ENCODE data around the gene SMPDL3A. TPM values are rescaled to one million over a fixed set of nuclear protein-coding genes. Genes with fewer than 3 reads are reported as not detected.

SMPDL3A gene
- total RNA-seq, 2 experiments from 2014 or later = 0.19 TPM; not detected in 1

GRCh38 chr6:122839472-122839871, 50.4 kb downstream of the SMPDL3A start:
- ChIA-PET POLR2A (no interaction called here), CTCF (interaction anchor here (0.7 to 1.1 kb wide), 2 partner anchors 108 to 110 kb away, joined by 3 read pairs; no protein-coding TSS in a partner anchor)

DNA sequence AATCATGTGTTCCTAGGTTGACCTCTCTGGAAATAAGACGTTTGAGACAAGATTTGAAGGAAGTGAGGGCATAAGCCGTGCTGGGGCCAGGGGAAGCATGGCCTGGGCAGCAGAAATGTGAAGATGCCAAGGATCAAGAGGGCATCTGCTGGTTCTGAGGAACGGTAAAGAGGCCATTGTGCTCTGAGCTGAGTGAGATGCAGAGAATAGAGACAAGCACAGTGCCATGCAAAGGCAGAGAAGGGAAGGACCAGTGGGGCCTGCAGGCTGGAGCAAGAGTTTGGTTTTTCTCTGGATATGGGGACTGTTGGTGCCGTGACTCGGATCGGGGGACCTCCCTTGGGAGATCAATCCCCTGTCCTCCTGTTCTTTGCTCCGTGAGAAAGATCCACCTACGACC, 50.8 kb downstream of the SMPDL3A start:
- ChIA-PET CTCF (interaction anchor here (0.7 to 1.1 kb wide), 2 partner anchors 109 to 110 kb away, joined by 3 read pairs; no protein-coding TSS in a partner anchor), POLR2A (no interaction called here)

- CTCF ChIA-PET = no interaction called here
- POLR2A ChIA-PET = no interaction called here
These were observed 56.4 kb downstream of the SMPDL3A start for GRCh38 chr6:122845464-122845863.

DNA sequence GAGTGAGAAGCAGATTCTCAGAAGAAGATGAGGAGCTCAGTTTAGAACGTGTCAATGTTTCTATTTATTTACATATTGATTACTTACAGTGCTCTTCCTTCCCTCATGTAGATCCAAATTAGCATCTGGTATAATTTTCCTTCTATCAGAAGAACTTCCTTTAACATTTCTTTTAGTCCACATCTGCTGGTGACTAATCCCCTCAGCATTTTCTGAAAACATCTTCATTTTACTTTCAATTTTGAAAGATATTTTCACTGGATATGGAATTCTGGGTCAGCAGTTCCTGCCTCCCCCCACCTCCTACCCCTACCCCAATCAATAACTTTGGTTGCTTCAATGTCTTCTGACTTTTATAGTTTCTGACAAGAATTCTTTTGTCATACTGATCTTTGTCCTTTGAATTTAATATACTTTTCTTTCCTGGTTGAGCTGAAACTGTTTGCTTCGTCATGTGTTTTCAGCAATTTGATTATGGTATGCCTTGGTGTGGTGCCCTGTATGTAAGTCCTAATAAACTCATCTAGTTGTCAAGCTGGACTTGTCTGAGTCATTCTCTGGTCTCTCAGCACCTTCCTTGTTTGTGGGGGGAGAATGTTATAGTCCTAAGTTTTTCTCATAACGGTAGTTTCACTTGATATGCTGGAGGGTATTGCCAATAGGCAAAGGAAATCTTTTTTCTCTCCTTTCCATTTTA, 57.0 kb downstream of the SMPDL3A start:
- CTCF ChIA-PET = no interaction called here
- POLR2A ChIA-PET = no interaction called here

DNA sequence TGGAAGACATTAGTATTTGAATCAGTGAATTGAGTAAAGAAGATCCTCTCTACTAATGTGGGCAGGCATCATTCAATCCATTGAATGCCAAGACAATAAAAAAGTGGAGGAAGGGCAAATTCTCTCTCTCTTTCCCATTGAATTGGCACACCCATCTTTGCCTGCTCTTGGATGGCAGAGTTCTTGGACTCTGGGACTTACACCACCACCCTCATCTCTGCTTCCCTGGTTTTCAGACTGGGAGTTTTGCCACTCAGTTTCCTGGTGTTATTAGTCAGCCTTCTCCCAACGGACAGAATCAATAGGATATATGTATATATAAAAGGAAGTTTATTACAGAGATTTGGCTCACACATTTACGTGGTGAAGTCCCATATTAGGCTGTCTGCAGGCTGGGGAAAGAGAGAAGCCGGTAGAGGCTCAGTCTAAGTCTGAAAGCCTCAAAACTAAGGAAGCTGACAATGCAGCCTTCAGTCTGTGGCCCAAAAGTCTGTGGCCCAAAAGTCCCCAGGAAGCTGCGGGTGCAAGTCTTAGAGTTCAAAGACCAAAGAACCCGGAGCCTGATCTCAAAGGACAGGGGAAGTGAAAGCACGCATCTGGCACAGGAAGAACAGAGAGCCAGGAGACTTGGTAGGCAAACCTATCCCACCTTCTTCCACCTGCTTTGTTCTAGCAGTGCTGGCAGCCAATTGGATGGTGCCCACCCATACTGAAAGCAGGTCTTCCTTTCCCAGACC, 64.4 kb downstream of the SMPDL3A start:
- CTCF ChIA-PET = no interaction called here
- POLR2A ChIA-PET = no interaction called here

Other genes starting within 250 kb of the SMPDL3A start
- not detected for gene PKIB, start 178.9 kb upstream of the SMPDL3A start, total RNA-seq
- not detected for gene FABP7, start 9.5 kb upstream of the SMPDL3A start, total RNA-seq
- gene CLVS2, start 207.0 kb downstream of the SMPDL3A start, total RNA-seq = not detected

Data from activated CD8-positive, alpha-beta memory T cell treated with anti-CD3 and anti-CD28 coated beads for 36 hours (primary cell).